KBM-7 (cell line): Measurements from ENCODE around the gene MEIS1.

Experiments
- DNase-seq: peaks from one replicate; pipeline ENCODE4 v3.0.0-alpha.2; 2015
- in situ Hi-C: fragments of 300-500 bp; cut with MboI; formaldehyde crosslinking; loops from 2 replicates; pipeline ENCODE4 v1.14.3; 2020; ENCODE audit warnings: low sequenced_read_pairs, low pct_unique_long_range_greater_than_20kb, mixed read lengths

The MEIS1 gene

DNA sequence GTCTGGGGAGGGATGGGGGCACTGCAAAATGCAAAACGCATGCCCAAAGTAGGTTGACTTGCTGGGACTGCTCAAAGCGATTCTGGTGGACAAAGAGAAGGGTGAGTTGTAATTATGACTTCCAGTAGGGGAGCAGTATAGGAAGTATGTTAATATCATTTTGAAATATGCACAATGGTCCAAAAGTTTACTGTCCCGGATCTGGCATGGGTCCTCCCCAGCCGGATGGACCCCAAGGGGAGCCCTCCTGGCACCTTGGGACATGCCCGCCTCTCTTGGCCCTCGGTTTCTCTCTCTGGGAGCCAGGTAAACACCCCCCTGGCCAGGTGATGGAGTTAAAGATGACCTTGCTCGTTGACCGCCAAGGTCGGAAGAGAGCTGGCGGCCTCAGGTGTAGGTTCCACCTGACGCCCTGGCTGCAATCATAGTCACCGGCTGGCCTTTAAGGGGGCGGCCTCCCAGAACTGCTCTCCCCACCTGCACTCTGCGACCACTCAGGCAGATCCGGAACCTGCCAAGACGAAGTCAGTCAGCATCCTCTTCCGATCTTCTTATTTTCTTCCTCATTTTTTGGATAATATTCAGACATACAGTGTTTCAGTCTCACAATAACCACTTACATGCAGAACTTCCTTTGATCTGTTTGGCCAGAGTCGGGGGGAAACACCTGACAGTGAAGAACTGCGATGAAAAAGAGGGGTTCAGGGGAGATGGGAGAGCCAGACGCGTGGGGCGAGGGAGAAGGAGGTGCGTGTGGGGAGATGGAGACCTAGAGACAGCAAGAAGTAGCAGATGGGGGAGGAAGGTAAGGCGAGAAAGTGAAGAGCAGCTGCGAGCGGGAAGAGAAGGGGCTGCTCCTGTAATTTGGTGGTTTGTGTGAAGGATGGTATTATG is 148.3 kb downstream of the MEIS1 start:
- no peak for DNase-seq
- in situ Hi-C loops, result loop anchor here (10.0 kb wide), 1 partner anchor 148 kb away; the partner anchor contains the start of gene MEIS1

DNA sequence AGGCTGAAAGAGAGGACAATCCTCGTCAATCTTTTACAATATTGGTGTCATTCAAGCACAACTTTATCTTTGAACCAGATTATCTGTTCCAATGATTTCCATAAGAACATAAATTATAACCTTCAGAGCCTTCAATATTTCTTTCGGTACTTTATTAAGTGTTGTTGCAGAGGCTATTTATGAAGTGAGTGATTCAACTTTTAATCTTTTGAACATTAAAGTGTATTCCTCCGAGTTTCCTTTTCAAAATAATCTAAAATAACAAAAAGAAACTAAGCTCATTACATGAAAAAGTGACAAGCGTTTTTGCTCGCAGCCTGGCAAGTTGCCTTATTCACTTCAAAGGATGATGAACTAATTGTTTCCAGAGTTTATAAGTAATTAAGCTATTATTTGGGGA is 149.0 kb downstream of the MEIS1 start:
- DNase-seq, result no peak
- in situ Hi-C loops, result loop anchor here (10.0 kb wide), 1 partner anchor 149 kb away; the partner anchor contains the start of gene MEIS1

DNA sequence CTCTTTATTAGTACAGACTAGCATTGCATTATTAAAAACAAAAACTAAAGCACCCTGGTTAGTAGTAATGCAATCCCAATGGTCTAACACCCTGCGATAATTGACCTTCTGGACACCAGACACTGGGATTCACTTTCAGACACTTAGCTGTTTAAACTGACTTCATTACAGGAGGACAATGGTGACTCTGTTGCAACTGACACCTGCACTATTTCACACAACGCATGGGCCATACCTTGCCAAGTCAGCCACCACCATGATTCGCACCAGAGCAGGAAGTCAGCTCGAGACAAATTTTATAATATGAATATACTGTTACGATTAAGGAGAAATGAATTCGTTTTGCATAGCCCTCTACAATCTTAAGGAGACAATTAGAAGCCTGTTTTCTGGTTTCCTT is 150.7 kb downstream of the MEIS1 start:
- DNase-seq, result no peak
- in situ Hi-C loops, result loop anchor here (10.0 kb wide), 1 partner anchor 151 kb away; the partner anchor contains the start of gene MEIS1

DNA sequence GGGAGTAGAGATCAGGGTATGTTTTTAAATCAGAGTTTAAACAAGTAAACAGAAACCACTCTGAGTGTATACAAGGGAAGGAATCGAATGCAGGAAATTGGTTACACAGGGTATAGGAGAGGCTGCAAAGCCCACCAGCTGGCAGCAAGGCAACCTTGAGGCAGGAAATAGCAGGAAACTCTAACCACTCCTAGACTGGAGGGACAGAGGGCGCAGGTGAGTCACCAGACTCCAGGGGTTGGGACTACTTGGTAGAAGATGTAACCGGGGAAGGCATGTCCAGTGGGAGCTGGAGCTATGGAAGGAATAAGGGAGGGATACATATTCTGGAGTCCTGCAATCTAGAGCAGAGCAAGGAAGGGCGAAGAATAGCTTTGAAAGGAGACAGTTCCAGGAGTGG is 152.3 kb downstream of the MEIS1 start:
- no peak for DNase-seq
- in situ Hi-C loops, result loop anchor here (10.0 kb wide), 1 partner anchor 152 kb away; the partner anchor contains the start of gene MEIS1

DNA sequence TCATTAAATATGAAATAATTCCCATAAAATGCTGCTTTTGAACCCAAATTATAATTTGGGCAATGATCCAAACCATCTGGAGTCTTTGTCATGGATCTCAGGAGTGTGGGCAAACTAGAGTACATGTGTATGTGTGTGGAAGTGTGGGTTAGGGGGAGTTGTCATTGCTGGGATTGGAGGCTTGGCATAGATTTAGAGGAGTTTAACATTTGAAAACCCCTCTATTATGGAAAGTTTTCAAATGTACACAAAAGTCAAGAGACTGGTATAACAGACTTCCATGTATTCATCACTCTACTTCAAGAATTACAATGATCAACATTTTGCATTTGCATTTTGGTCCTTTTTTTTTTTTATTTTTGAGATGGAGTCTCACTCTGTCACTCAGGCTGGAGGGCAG is 159.1 kb downstream of the MEIS1 start:
- in situ Hi-C loops, result no loop called here
- DNase-seq, result no peak

DNA sequence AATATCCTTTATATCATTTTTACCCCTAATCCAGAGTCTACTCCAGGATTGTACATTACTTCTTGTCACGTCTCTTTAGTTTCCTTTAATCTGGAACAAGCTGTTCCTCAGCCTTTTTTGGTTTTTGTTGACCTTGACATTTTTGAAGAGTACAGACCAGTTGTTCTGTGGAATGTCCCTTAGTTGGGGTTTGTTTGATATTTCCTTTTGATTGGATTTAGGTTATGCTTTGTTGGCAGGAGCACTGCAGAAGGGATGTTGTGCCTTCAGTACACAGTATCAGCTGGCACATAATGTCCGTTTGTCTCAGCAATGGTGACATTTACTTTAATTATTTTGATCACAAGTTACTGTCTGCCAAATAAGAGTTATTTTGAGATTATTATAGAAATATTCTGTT is 160.6 kb downstream of the MEIS1 start:
- in situ Hi-C loops, result no loop called here
- no peak for DNase-seq

DNA sequence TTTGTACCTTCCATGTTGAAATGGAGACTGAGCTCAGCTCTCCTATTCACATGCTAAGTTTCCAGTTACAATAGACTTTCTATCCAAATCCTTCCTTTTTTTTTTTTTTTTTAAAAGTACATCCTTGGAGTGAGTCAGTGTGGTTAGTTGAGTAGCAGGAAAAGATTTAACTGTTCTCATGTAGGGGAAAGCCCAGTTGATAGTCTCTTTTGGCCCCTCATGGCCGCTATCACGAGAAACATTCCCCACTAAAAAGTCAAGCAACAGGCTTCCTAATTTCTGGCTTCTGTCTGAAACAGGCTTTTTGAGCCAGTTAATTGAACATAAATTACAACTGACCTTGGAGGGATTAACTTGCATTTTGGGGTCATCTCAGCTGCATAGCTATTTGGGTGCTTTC is 161.3 kb downstream of the MEIS1 start:
- DNase-seq, result no peak
- in situ Hi-C loops, result no loop called here

DNA sequence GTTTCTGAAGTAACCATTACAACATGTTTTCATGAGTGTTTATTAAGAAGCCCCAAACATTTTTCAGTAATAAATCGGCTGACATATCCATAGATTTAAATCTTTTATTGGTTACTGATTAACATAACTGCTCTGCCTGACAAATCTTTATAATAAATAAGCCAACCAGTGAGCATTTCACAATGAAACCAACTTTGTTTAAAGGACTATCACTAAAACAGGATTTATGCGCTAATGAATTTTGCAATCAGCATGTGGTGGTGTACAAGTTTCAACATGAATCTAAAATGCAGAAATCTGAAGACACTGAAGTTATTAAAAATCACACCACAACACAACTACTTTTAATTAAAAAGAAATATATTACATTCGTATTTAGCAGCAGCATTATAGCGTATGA is 166.7 kb downstream of the MEIS1 start:
- DNase-seq, result no peak
- in situ Hi-C loops, result no loop called here

DNA sequence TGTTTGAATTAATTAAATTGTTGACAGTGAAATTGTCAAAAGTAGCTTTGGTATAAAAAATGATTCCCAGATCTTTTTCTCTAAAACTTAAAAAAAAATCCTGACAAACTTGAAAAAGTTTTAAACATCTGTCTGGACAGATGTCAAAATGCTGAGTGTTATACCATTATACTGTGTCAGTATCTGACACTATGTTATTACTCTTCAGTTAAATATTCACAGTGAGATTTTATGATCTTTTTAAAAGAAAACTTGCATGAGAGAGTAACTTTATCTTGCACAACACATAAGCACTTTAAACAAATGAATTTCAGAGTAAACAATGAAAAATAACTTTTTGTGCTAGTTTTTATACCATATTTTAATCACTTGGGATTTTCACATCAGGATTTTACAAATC is 167.4 kb downstream of the MEIS1 start:
- no peak for DNase-seq
- in situ Hi-C loops, result no loop called here

DNA sequence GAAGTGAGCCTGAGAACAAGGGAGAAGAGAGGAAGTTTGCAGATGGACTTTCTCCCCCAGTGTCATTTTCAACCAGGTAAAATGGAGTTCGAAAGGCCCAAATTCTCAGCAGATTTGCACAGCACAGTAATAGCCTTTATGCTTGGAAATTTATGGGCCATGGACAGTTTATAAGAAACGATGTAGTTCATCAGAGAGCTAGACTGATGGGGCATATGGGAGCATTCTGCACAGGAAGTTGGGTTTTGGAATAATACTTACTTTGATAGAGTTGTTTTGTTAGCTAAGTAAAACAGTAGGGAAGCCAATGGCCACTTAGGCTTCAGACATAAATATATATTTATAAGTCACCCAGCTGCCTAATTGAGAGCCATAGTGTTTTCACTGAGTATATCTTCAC is 169.4 kb downstream of the MEIS1 start:
- in situ Hi-C loops, result no loop called here
- DNase-seq, result no peak

DNA sequence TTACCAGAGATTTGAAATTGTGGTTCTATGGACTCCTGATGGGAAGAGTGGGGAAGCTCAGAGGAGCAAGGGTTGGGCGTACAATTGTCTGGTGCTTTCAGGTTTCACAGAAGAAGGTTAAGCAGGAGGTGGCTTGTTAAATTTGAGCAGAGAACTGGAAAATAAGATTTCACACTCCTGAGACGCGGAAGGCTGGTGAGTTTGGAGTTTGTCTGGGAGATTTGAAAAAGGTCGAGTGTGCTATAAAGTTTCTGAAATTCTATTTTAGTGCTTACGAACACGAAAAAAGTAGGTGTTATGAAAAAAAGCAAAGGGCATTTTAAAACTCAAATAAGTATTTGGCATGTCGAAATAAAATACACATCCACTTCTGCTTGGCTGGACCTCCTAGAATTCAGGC is 170.1 kb downstream of the MEIS1 start:
- DNase-seq, result no peak
- in situ Hi-C loops, result no loop called here

DNA sequence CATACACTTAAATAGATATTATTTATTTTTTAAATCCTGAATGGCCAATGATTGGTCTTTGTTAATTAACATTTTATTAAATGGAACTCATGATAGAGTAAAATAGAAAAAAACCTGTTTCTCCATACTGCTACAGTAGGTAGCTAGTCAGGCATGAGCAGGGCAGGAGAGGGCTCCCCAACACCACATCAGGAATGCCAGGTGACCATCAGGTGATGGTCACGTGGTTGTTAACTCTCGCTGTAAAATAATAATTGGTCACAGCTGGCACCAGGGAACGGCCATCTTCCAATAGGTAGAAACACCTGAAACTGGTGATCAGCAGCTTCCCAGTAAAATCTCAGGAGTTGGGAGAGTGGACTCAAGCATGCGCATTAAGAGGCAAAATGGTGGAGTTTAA is 172.2 kb downstream of the MEIS1 start:
- in situ Hi-C loops, result no loop called here
- no peak for DNase-seq
